A549 (cell line): ENCODE data around the gene XRCC3.

Experiments used
- CTCF ChIP-seq: fragments of >200 bp; sonication (Bioruptor Twin); formaldehyde crosslinking; IDR thresholded peaks from 3 replicates; pipeline ENCODE4 v1.5.1; 2016
- EP300 ChIP-seq, 2 experiments: fragments of >200 bp; sonication (Bioruptor Twin); formaldehyde crosslinking; IDR thresholded peaks; 2 replicates in 1 of 2; 3 replicates in 1 of 2; pipeline ENCODE4 v1.6.1; 2016 to 2017
- ESRRA ChIP-seq: fragments of 150-350 bp; IDR thresholded peaks from 2 replicates; pipeline ENCODE4 v1.6.1; 2014; ENCODE audit warnings: mild to moderate bottlenecking, low read length, borderline replicate concordance
- HDAC2 ChIP-seq: fragments of 200-600 bp; sonication (generic); IDR thresholded peaks from 2 replicates; pipeline ENCODE4 v1.6.1; 2016
- HMGXB4 ChIP-seq: fragments of 250-450 bp; sonication (Bioruptor Pico); IDR thresholded peaks from 2 replicates; pipeline ENCODE4 v1.5.0; 2021; ENCODE audit warnings: mild to moderate bottlenecking, moderate library complexity, borderline replicate concordance
- MYC ChIP-seq: IDR thresholded peaks from 2 replicates; pipeline ENCODE4 v1.6.1; 2012; ENCODE audit warnings: mild to moderate bottlenecking, inconsistent platforms, low read length, improper control_type of control experiment, borderline replicate concordance
- POLR2A ChIP-seq: IDR thresholded peaks from 2 replicates; pipeline ENCODE4 v1.6.1; 2012; ENCODE audit warnings: mild to moderate bottlenecking, low read length
- REST ChIP-seq: fragments of 200-600 bp; sonication (generic); IDR thresholded peaks from 2 replicates; pipeline ENCODE4 v1.6.1; 2016; ENCODE audit warnings: antibody characterized with exemption, mild to moderate bottlenecking, moderate library complexity

- TF ChIP-seq CTCF, result no peak
- TF ChIP-seq POLR2A, result no peak
- no peak for TF ChIP-seq REST
- no peak for TF ChIP-seq MYC
- no peak for TF ChIP-seq HMGXB4
- no peak for TF ChIP-seq ESRRA
- no peak for TF ChIP-seq HDAC2
- no peak for TF ChIP-seq EP300 (IDR thresholded peaks at IDR 0.05)
Measured at GRCh38 chr14:103705504-103706284, 9.6 kb downstream of the XRCC3 start.
